HCT116 (cell line): Measurements from ENCODE around the gene RFX2.

Experiments used
- CTCF ChIP-seq, 3 experiments: fragments of 200-600 bp in 1 of 3; sonication (generic) in 1 of 3; IDR thresholded peaks in 2 of 3; conservative IDR thresholded peaks in 1 of 3; 2 replicates each; pipeline ENCODE4 v1.5.1; 2012 to 2017; ENCODE audit warnings: low read depth in 2 of 3, low read length in 2 of 3, antibody characterized with exemption in 1 of 3, borderline replicate concordance in 1 of 3, control low read depth in 1 of 3, mild to moderate bottlenecking in 1 of 3, mixed read lengths in 1 of 3, mixed run types in 1 of 3, moderate library complexity in 1 of 3; ENCODE audit not compliant: insufficient read depth in 1 of 3
- EZH2phosphoT487 ChIP-seq: fragments of 200-600 bp; IDR thresholded peaks from 2 replicates; pipeline ENCODE4 v1.6.1; 2018; ENCODE audit warnings: antibody characterized with exemption, borderline replicate concordance
- POLR2A ChIP-seq: IDR thresholded peaks from 2 replicates; pipeline ENCODE4 v1.7.0; 2011; ENCODE audit warnings: borderline replicate concordance; ENCODE audit not compliant: insufficient read depth, insufficient read length; ENCODE audit errors: extremely low read depth
- POLR2AphosphoS5 ChIP-seq: IDR thresholded peaks from 2 replicates; pipeline ENCODE4 v1.6.1; 2011; ENCODE audit warnings: mild to moderate bottlenecking, low read depth, low read length, moderate library complexity

- no peak for TF ChIP-seq POLR2A
- no peak for TF ChIP-seq CTCF (IDR thresholded peaks at IDR 0.05 in 2 of 3, conservative IDR thresholded peaks at IDR 0.05 in 1 of 3; ENCODE audit: borderline replicate concordance in 1 of 3, insufficient read depth in 1 of 3, low read depth in 2 of 3, low read length in 2 of 3)
- TF ChIP-seq POLR2AphosphoS5: no peak
- TF ChIP-seq EZH2phosphoT487: no peak
Observed at GRCh38 chr19:6109947-6110346, 353 bp downstream of the RFX2 start.
